ENCODE data around the gene ZBTB47. TPM values are rescaled to one million over a fixed set of nuclear protein-coding genes. Genes with fewer than 3 reads are reported as not detected.

Gene ZBTB47
- total RNA-seq, 1 donor from 2014 or later: 28.1 TPM

DNA sequence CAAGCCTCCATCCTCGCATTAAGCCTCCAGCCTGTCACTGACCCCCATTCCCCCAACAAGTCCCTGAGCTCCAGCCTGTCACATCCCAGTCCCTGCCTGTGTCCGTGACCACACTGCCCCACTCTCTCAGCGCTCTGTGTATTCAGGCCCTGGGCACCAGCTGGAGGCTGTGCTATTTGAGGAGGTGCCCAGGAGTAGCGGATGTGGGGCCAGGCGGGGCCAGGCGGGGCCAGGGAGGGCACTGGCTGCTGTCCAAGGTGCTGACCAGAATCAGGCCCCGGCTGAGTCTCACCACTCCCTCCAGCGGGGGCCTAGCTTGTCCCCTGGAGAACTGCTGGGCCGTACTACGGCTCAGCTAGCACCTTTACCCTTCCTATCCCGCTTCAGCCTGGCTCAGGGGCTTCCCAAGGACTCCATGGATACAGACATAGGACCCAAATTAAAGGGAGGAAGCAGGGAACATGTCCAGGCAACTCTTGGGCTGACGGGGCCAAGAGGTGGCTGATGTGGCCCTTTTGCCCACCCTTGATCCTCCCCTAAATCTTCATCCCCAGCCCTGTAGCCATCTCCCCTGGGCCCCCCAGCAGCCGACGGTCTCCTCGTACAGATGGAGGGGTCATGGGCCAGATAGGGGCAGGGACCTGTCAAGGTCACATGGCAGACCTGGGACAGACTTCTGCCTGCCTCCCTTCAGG lies 48.0 kb downstream of the ZBTB47 start:
- intact Hi-C loops (cut with DNase I): no loop called here
- TF ChIP-seq CTCF (IDR thresholded peaks at IDR 0.05): no peak
- Histone ChIP-seq H3K27me3 (no peaks in the 10 kb centered on the region), H3K9me3 (no peaks in the 10 kb centered on the region), H3K4me1 (no peaks in the 10 kb centered on the region), H3K27ac (no peak overlapping the region), H3K4me3 (no peak overlapping the region), H3K36me3 (no peaks in the 10 kb centered on the region)
- ATAC-seq (peak; percentile 66), DNase-seq (peak; percentile 80)

GRCh38 chr3:42702066-42702951 lies 48.8 kb downstream of the ZBTB47 start, which contains the start of gene HHATL:
Gene HHATL (minus strand): TSS chr3:42702798. CDS start chr3:42700826, 1,972 bp downstream.
- intact Hi-C loops (cut with DNase I): no loop called here
- Histone ChIP-seq H3K27ac (no peak within 1 kb of the TSS), H3K4me1 (no peaks in the 10 kb centered on the region), H3K36me3 (no peaks in the 10 kb centered on the region), H3K4me3 (no peak within 1 kb of the TSS), H3K27me3 (no peaks in the 10 kb centered on the region), H3K9me3 (no peaks in the 10 kb centered on the region)
- no peak for TF ChIP-seq CTCF (IDR thresholded peaks at IDR 0.05)
- ATAC-seq: no peak
- DNase-seq: peak; percentile 60

- Histone ChIP-seq H3K36me3 (no peaks in the 10 kb centered on the region), H3K27ac (no peak overlapping the region), H3K27me3 (no peaks in the 10 kb centered on the region), H3K4me1 (no peaks in the 10 kb centered on the region), H3K9me3 (no peaks in the 10 kb centered on the region), H3K4me3 (no peak overlapping the region)
- DNase-seq (no peak), ATAC-seq (no peak)
- intact Hi-C loops (cut with DNase I): no loop called here
- no peak for TF ChIP-seq CTCF (IDR thresholded peaks at IDR 0.05)
These were observed 49.6 kb downstream of the ZBTB47 start for GRCh38 chr3:42702982-42703694.

GRCh38 chr3:42703695-42704025 lies 50.2 kb downstream of the ZBTB47 start:
- TF ChIP-seq CTCF (IDR thresholded peaks at IDR 0.05): no peak
- H3K4me1 ChIP-seq: no peaks in the 10 kb centered on the region
- H3K36me3 ChIP-seq: no peaks in the 10 kb centered on the region
- ATAC-seq (no peak), DNase-seq (no peak)
- H3K4me3 ChIP-seq: no peak overlapping the region
- no peak overlapping the region for H3K27ac ChIP-seq
- no peaks in the 10 kb centered on the region for H3K9me3 ChIP-seq
- intact Hi-C loops (cut with DNase I): no loop called here
- no peaks in the 10 kb centered on the region for H3K27me3 ChIP-seq

DNA sequence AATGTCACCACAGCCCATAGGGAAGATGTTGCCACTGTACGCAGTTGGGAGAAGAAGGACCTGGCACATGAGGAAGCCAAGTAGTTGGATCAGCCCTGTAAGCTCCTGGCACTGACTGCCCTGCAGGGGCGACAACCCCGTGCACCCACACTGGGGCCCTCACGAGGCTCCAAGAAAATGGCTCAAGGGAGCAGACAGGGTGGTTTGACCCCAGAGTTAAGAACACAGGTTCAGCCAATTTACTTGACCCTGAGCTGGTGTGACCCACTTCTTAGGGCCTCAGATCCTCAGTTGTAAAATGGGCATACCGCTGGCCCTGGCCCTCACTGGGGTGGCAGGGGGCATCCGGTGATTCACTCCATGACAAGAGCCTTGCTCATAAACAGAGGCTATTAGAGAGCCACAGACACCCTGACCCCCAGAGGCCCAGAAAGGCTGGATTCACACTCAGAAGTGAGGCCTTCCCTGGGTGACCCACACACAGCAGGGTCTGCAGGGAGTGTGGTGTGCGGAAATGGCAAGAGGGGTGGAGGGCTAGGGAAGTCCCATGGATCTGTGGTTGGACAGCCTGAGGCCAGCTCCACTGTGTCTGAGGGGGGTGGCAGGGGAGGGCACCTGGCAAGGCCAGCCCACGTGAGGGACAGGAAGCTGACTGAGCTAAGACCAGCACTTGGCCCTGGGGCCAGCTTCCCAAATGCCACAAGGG lies 50.8 kb downstream of the ZBTB47 start:
- no peak for TF ChIP-seq CTCF (IDR thresholded peaks at IDR 0.05)
- Histone ChIP-seq H3K4me3 (no peak overlapping the region), H3K4me1 (no peaks in the 10 kb centered on the region), H3K27me3 (no peaks in the 10 kb centered on the region), H3K27ac (no peak overlapping the region), H3K9me3 (no peaks in the 10 kb centered on the region), H3K36me3 (no peaks in the 10 kb centered on the region)
- ATAC-seq (no peak), DNase-seq (no peak)
- intact Hi-C loops (cut with DNase I): no loop called here
